Kidney (tissue), 14 donors: ENCODE data around the gene CPSF2. TPM values are rescaled to one million over a fixed set of nuclear protein-coding genes. Genes with fewer than 3 reads are reported as not detected.

Experiments
- DNase-seq, 5 donors: peaks; one replicate each; pipeline ENCODE4 v3.0.0-alpha.2; 2013 to 2020
- FAIRE-seq: peaks from 2 replicates; lab custom pipeline; 2012; peaks lifted over from hg19 to GRCh38; lab: Jason Lieb, UNC
- H3K27ac ChIP-seq, 2 donors: one replicate each; pipeline ENCODE4 v1.7.0; 2013; ENCODE audit warnings: low read depth in 2 of 2, low read length in 2 of 2, inconsistent platforms in 1 of 2
- H3K27me3 ChIP-seq: one replicate; pipeline ENCODE4 v1.7.1; 2013; ENCODE audit warnings: low read length, inconsistent platforms; ENCODE audit not compliant: control insufficient read depth, insufficient read depth
- H3K36me3 ChIP-seq, 3 donors: one replicate each; pipeline versions ENCODE4 v1.7.0 to v1.7.1; 2013; ENCODE audit warnings: low read length in 3 of 3, control low read depth in 1 of 3, inconsistent platforms in 1 of 3; ENCODE audit not compliant: insufficient read depth in 3 of 3, control insufficient read depth in 2 of 3
- H3K4me1 ChIP-seq, 3 donors: one replicate each; pipeline versions ENCODE4 v1.7.0 to v1.7.1; 2013; ENCODE audit warnings: low read length in 3 of 3, inconsistent platforms in 1 of 3, low read depth in 1 of 3; ENCODE audit not compliant: control insufficient read depth in 2 of 3, insufficient read depth in 2 of 3
- H3K4me3 ChIP-seq, 3 donors: one replicate each; pipeline versions ENCODE4 v1.7.0 to v1.8.1; 2013; ENCODE audit warnings: low read length in 3 of 3, control low read depth in 1 of 3, inconsistent platforms in 1 of 3
- H3K9ac ChIP-seq, 3 donors: one replicate each; pipeline versions ENCODE4 v1.7.0 to v1.7.1; 2013; ENCODE audit warnings: low read length in 3 of 3, control low read depth in 1 of 3, inconsistent platforms in 1 of 3
- H3K9me3 ChIP-seq, 3 donors: one replicate each; pipeline versions ENCODE4 v1.7.0 to v1.7.1; 2013; ENCODE audit warnings: low read length in 3 of 3, control low read depth in 1 of 3, inconsistent platforms in 1 of 3; ENCODE audit not compliant: control insufficient read depth in 2 of 3, insufficient read depth in 1 of 3
- intact Hi-C: fragments of 100-400 bp; cut with DNase I; formaldehyde crosslinking; loops from one replicate; pipeline ENCODE4 v1.11.1; 2022
- polyA plus RNA-seq: library from polyadenylated mRNA; stranded (reverse); fragments of 350-450 nt; fragmentation: Illumina TruSeq; extraction: RNeasy Lipid Tissue Mini Kit (QIAGEN cat#74804); gene quantifications from one replicate; pipeline ENCODE4 v1.2.3, GENCODE V29; 2014; ENCODE audit warnings: low read depth, low replicate concordance; ENCODE audit not compliant: insufficient read depth
- total RNA-seq: library from RNA; stranded (reverse); fragmentation: NEBNext Ultra II Directional; extraction: Animal tissue kit (Norgen Biotek cat#: 25700); gene quantifications from one replicate; pipeline ENCODE4 v1.2.1, GENCODE V29; 2021
- TF ChIP-seq, protein P1 (sequence below): IDR thresholded peaks from 3 replicates; pipeline ENCODE4 v1.5.1; 2012; ENCODE audit warnings: mild to moderate bottlenecking, moderate library complexity, borderline replicate concordance; ENCODE audit not compliant: insufficient read depth; ENCODE audit errors: extremely low read depth
- donor health status: control.
- donor health status: control.
- donor health status: control.
- donor health status: control.
- donor health status: control.
- donor health status: DM: yes; HTN: yes; CAD: no.
- donor health status: Normal renal cell carcinoma (clear cell type).

Gene CPSF2
- total and polyA plus RNA-seq, 2 donors from 2014 or later = 12.3 to 51.6 TPM

- FAIRE-seq (no peak), DNase-seq (no peak)
- Histone ChIP-seq H3K4me1 (peaks cover 0 to 5% (median 3%) of the 10 kb centered on the region in 3 donors), H3K36me3 (no peaks in the 10 kb centered on the region), H3K27ac (peak overlapping the region; percentile 96 to 98), H3K9me3 (no peaks in the 10 kb centered on the region), H3K4me3 (peak overlapping the region; percentile 68 to 98 (median 97)), H3K27me3 (no peaks in the 10 kb centered on the region), H3K9ac (peak overlapping the region; percentile 34 to 96 (median 83))
- intact Hi-C loops = no loop called here
- TF ChIP-seq, protein P1, sequence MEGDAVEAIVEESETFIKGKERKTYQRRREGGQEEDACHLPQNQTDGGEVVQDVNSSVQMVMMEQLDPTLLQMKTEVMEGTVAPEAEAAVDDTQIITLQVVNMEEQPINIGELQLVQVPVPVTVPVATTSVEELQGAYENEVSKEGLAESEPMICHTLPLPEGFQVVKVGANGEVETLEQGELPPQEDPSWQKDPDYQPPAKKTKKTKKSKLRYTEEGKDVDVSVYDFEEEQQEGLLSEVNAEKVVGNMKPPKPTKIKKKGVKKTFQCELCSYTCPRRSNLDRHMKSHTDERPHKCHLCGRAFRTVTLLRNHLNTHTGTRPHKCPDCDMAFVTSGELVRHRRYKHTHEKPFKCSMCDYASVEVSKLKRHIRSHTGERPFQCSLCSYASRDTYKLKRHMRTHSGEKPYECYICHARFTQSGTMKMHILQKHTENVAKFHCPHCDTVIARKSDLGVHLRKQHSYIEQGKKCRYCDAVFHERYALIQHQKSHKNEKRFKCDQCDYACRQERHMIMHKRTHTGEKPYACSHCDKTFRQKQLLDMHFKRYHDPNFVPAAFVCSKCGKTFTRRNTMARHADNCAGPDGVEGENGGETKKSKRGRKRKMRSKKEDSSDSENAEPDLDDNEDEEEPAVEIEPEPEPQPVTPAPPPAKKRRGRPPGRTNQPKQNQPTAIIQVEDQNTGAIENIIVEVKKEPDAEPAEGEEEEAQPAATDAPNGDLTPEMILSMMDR = no peak
Measured at GRCh38 chr14:92105073-92105892, 16.5 kb upstream of the CPSF2 start.

GRCh38 chr14:92105893-92106142 is 16.0 kb upstream of the CPSF2 start:
- intact Hi-C loops = no loop called here
- FAIRE-seq = no peak
- peak overlapping the region; percentile 96 to 98 for H3K27ac ChIP-seq

DNA sequence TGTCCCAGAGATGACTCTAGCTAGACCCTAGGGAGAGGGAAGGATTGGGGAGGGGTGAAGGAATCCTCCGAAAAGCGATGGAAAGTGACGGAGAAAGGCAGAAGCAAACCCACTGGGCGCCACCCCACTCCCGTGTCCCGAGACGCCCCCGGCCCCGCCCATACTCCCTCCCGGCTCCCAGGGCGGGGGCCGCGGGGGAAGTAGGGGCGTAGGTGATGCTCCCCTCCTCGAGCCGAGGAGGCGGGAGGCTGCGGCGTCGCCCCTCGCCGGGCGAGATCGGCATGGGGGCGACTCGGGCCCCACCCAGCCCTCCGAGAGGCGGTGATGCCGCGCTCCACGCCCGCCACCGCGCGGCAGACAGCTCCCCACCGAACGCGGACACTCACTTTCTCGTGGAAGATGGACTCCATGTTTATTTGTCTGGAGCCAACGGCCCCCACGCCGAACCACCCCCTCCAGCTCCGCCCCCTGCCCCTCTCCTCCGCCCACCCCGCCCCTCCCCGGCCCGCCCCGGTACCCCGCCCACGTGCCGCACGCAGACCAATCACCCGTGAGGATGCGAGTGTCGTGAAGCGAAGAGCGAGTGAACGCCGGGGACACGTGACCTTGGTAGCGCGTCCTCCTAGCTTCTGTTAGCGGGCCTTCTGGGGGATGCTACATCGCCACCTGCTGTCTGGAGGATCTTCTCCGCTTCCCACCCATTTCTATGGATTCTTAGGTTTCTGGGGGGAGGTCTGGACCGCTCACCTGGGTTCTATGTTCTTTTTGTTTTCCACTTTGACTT is 15.4 kb upstream of the CPSF2 start, which contains the start of gene ATXN3:
Gene ATXN3 (minus strand): TSS at position 440 of the 784 bp plus-strand sequence. CDS start 30 bp downstream, at position 410.
- DNase-seq (peak; percentile 97 to 100 (median 98)), FAIRE-seq (peak; percentile 62)
- TF ChIP-seq, protein P1 = peak; percentile 62
- intact Hi-C loops = no loop called here
- Histone ChIP-seq H3K27ac (peak within 1 kb of the TSS; percentile 96 to 98), H3K4me3 (peak within 1 kb of the TSS; percentile 68 to 98 (median 97)), H3K9ac (peak within 1 kb of the TSS; percentile 34 to 96 (median 83)), H3K27me3 (no peaks in the 10 kb centered on the region), H3K36me3 (no peaks in the 10 kb centered on the region), H3K4me1 (peaks cover 0 to 5% (median 3%) of the 10 kb centered on the region in 3 donors), H3K9me3 (no peaks in the 10 kb centered on the region)

More at GRCh38 chr14:92105893-92106142, 16.0 kb upstream of the CPSF2 start:
- Histone ChIP-seq H3K27me3 (no peaks in the 10 kb centered on the region), H3K4me3 (peak overlapping the region; percentile 68 to 98 (median 97)), H3K4me1 (peaks cover 0 to 5% (median 3%) of the 10 kb centered on the region in 3 donors), H3K36me3 (no peaks in the 10 kb centered on the region), H3K9ac (peak overlapping the region; percentile 34 to 96 (median 83)), H3K9me3 (no peaks in the 10 kb centered on the region)
- peak in 3 of 5 donors; percentile 28 to 87 (median 76) for DNase-seq
- TF ChIP-seq, protein P1 = no peak
